ENCODE results near the gene IMMP2L.

DNA sequence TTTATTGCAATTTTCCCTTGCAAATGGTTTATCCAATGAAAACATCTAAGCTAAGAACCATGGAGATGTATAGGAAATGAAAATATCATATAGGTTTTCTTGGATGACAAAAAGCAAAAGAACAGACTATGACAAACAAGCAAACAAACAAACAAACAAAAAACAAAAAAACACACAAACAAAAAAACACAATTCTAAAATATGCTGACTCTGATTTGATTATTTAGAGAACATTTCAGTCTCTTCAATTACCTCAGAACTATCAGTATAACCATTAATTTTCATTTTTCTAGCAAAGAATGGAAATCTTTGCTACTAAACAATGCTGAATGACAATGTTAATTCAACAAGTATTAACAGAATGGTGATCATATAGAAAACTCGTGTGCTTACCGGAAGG lies 840.9 kb downstream of the IMMP2L start:
- TF ChIP-seq, protein P1, sequence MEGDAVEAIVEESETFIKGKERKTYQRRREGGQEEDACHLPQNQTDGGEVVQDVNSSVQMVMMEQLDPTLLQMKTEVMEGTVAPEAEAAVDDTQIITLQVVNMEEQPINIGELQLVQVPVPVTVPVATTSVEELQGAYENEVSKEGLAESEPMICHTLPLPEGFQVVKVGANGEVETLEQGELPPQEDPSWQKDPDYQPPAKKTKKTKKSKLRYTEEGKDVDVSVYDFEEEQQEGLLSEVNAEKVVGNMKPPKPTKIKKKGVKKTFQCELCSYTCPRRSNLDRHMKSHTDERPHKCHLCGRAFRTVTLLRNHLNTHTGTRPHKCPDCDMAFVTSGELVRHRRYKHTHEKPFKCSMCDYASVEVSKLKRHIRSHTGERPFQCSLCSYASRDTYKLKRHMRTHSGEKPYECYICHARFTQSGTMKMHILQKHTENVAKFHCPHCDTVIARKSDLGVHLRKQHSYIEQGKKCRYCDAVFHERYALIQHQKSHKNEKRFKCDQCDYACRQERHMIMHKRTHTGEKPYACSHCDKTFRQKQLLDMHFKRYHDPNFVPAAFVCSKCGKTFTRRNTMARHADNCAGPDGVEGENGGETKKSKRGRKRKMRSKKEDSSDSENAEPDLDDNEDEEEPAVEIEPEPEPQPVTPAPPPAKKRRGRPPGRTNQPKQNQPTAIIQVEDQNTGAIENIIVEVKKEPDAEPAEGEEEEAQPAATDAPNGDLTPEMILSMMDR (conservative IDR thresholded peaks at IDR 0.05), result no peak
- no peak for TF ChIP-seq ZFX (IDR thresholded peaks at IDR 0.05)

Measured in C4-2B (cell line).